Measurements from ENCODE around the gene RPUSD4.
A peak's percentile ranks its signal among the peaks of the same experiment; 100 is the strongest.

The RPUSD4 gene

GRCh38 chr11:126194121-126194543 lies 17.3 kb downstream of the RPUSD4 start:
- TF ChIP-seq ZFX (IDR thresholded peaks at IDR 0.05): no peak
- peak; percentile 82 for TF ChIP-seq CTCF (conservative IDR thresholded peaks at IDR 0.05)
- H3K27ac ChIP-seq: no peak overlapping the region

GRCh38 chr11:126193038-126193478 lies 18.4 kb downstream of the RPUSD4 start:
- no peak for TF ChIP-seq ZFX (IDR thresholded peaks at IDR 0.05)
- no peak for TF ChIP-seq CTCF (conservative IDR thresholded peaks at IDR 0.05)
- H3K27ac ChIP-seq: no peak overlapping the region

GRCh38 chr11:126192361-126192760 lies 19.1 kb downstream of the RPUSD4 start:
- H3K27ac ChIP-seq: no peak overlapping the region
- no peak for TF ChIP-seq CTCF (conservative IDR thresholded peaks at IDR 0.05)
- TF ChIP-seq ZFX (IDR thresholded peaks at IDR 0.05): no peak

- no peak overlapping the region for H3K27ac ChIP-seq
- TF ChIP-seq ZFX (IDR thresholded peaks at IDR 0.05): no peak
- no peak for TF ChIP-seq CTCF (conservative IDR thresholded peaks at IDR 0.05)
Observed at GRCh38 chr11:126191379-126192073, 19.9 kb downstream of the RPUSD4 start.

- TF ChIP-seq ZFX (IDR thresholded peaks at IDR 0.05): no peak
- TF ChIP-seq CTCF (conservative IDR thresholded peaks at IDR 0.05): no peak
- H3K27ac ChIP-seq: no peak overlapping the region
Observed at GRCh38 chr11:126190792-126191191, 20.7 kb downstream of the RPUSD4 start.

- TF ChIP-seq ZFX (IDR thresholded peaks at IDR 0.05) (no peak), CTCF (conservative IDR thresholded peaks at IDR 0.05) (no peak)
- no peak overlapping the region for H3K27ac ChIP-seq
Observed at GRCh38 chr11:126189109-126189929, 22.1 kb downstream of the RPUSD4 start.

Data from C4-2B (cell line).